MCF 10A (cell line): ENCODE results near the gene KANK4. TPM values are rescaled to one million over a fixed set of nuclear protein-coding genes. Genes with fewer than 3 reads are reported as not detected.

Source experiments
- BruUV-seq: library from RNA; stranded (reverse); fragments of 400-500 nt; replicated peaks from 2 replicates; lab custom pipeline; 2021; lab: Mats Ljungman, UMichigan
- CTCF ChIA-PET: fragments of 300-600 bp; sonication (Branson Sonifier 250); formaldehyde crosslinking; extraction: SDS; loops from one replicate; lab custom pipeline; 2021; ENCODE audit warnings: antibody characterized with exemption, inconsistent platforms; lab: Yijun Ruan, JAX
- POLR2A ChIA-PET: fragments of 300-600, 350-650 bp; sonication (Branson Sonifier 250); formaldehyde crosslinking; extraction: SDS; loops from one replicate; lab custom pipeline; 2020; ENCODE audit warnings: antibody characterized with exemption, inconsistent platforms; lab: Yijun Ruan, JAX
- DNase-seq: peaks from one replicate; pipeline ENCODE4 v3.0.0-alpha.2; 2018; ENCODE audit not compliant: unreplicated experiment
- H3K27ac Mint-ChIP-seq: one replicate; pipeline ENCODE4 v1.8.0; 2022; ENCODE audit warnings: mild to moderate bottlenecking, low read depth, mixed read lengths; ENCODE audit not compliant: unreplicated experiment
- H3K27me3 Mint-ChIP-seq: one replicate; pipeline ENCODE4 v1.8.0; 2022; ENCODE audit warnings: mixed read lengths; ENCODE audit not compliant: insufficient read depth, unreplicated experiment
- H3K36me3 Mint-ChIP-seq: one replicate; pipeline ENCODE4 v1.8.0; 2022; ENCODE audit warnings: mild to moderate bottlenecking, moderate library complexity, mixed read lengths; ENCODE audit not compliant: insufficient read depth, unreplicated experiment
- H3K4me1 Mint-ChIP-seq: one replicate; pipeline ENCODE4 v1.8.0; 2022; ENCODE audit warnings: mixed read lengths; ENCODE audit not compliant: insufficient read depth, unreplicated experiment
- H3K4me3 Mint-ChIP-seq: one replicate; pipeline ENCODE4 v1.8.0; 2022; ENCODE audit warnings: mild to moderate bottlenecking, moderate library complexity, mixed read lengths; ENCODE audit not compliant: unreplicated experiment
- H3K9me3 Mint-ChIP-seq: one replicate; pipeline ENCODE4 v1.8.0; 2022; ENCODE audit warnings: mixed read lengths; ENCODE audit not compliant: unreplicated experiment
- intact Hi-C: fragments of 100-400 bp; cut with micrococcal nuclease; formaldehyde crosslinking; loops from 2 replicates; pipeline ENCODE4 v1.14.1; 2022
- total RNA-seq: library from RNA; stranded (reverse); gene quantifications from 2 replicates; pipeline ENCODE4 v1.2.3, GENCODE V29; 2022
- TF ChIP-seq, protein P1 (sequence below): fragments of 200-600 bp; IDR thresholded peaks from one replicate; pipeline ENCODE4 v1.8.0; 2022; ENCODE audit warnings: antibody characterized with exemption, mild to moderate bottlenecking; ENCODE audit not compliant: unreplicated experiment

KANK4 gene
- total RNA-seq, 1 experiment from 2014 or later, result 0.51 TPM

DNA sequence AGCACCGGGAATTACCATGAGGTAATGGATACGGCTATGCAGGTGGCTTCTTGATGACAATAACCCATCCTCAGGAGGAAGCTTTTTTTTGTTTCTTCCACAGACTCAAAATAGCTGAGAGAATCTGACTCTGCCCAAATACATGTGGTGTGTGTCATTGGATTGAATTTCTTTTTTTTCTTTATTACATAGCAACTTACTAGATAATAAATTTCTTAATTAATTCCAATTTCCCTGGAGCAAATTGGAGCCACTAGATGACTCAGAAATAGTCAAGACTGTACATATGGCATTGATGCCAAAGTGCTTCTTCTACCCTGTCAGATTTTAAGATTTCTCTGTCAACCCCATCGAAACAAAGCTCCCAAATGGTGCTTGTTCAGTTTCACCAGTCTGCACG lies 81.9 kb downstream of the KANK4 start:
- Mint-ChIP-seq H3K4me1 (peaks cover 26% of the 10 kb centered on the region), H3K36me3 (no peaks in the 10 kb centered on the region), H3K27me3 (no peaks in the 10 kb centered on the region), H3K27ac (no peak overlapping the region), H3K9me3 (no peaks in the 10 kb centered on the region), H3K4me3 (no peak overlapping the region)
- CTCF ChIA-PET, result interaction anchor here (0.6 to 2.0 kb wide), 5 partner anchors 62 to 1498 kb away, joined by 3 to 7 read pairs (median 4); no protein-coding TSS in a partner anchor
- POLR2A ChIA-PET, result interaction anchor here (0.6 to 1.6 kb wide), 8 partner anchors 8 to 200 kb away, joined by 3 to 6 read pairs (median 4); no protein-coding TSS in a partner anchor
- DNase-seq, result peak; percentile 18
- TF ChIP-seq, protein P1, sequence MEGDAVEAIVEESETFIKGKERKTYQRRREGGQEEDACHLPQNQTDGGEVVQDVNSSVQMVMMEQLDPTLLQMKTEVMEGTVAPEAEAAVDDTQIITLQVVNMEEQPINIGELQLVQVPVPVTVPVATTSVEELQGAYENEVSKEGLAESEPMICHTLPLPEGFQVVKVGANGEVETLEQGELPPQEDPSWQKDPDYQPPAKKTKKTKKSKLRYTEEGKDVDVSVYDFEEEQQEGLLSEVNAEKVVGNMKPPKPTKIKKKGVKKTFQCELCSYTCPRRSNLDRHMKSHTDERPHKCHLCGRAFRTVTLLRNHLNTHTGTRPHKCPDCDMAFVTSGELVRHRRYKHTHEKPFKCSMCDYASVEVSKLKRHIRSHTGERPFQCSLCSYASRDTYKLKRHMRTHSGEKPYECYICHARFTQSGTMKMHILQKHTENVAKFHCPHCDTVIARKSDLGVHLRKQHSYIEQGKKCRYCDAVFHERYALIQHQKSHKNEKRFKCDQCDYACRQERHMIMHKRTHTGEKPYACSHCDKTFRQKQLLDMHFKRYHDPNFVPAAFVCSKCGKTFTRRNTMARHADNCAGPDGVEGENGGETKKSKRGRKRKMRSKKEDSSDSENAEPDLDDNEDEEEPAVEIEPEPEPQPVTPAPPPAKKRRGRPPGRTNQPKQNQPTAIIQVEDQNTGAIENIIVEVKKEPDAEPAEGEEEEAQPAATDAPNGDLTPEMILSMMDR, result no peak
- intact Hi-C loops, result no loop called here
- BruUV-seq, result no TSS peak

DNA sequence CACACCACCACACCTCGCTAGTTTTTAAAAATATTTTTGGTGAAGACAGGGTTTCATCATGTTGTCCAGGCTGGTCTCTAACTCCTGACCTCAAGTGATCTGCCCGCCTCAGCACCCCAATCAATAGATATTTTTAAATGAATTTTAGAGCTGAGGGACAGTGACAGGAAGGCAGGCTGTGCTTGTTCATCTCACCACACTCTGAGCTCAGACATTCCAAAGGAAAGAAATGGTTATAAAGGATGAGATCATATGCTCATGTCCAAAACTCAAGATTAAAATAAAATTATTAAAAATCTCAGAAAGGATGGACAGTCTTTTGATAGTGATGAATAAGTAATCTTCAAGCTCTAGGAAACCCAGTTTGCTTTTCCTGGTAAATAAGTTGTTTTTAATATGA lies 83.7 kb downstream of the KANK4 start:
- no peaks in the 10 kb centered on the region for H3K9me3 Mint-ChIP-seq
- no TSS peak for BruUV-seq
- intact Hi-C loops, result no loop called here
- H3K4me1 Mint-ChIP-seq, result peaks cover 25% of the 10 kb centered on the region
- CTCF ChIA-PET, result interaction anchor here (0.6 kb wide), 1 partner anchor 160 kb away, joined by 3 read pairs; no protein-coding TSS in a partner anchor
- no peaks in the 10 kb centered on the region for H3K27me3 Mint-ChIP-seq
- H3K27ac Mint-ChIP-seq, result no peak overlapping the region
- H3K36me3 Mint-ChIP-seq, result no peaks in the 10 kb centered on the region
- TF ChIP-seq, protein P1, result no peak
- H3K4me3 Mint-ChIP-seq, result no peak overlapping the region
- POLR2A ChIA-PET, result interaction anchor here (0.9 kb wide), 1 partner anchor 201 kb away, joined by 3 read pairs; no protein-coding TSS in a partner anchor
- DNase-seq, result no peak

DNA sequence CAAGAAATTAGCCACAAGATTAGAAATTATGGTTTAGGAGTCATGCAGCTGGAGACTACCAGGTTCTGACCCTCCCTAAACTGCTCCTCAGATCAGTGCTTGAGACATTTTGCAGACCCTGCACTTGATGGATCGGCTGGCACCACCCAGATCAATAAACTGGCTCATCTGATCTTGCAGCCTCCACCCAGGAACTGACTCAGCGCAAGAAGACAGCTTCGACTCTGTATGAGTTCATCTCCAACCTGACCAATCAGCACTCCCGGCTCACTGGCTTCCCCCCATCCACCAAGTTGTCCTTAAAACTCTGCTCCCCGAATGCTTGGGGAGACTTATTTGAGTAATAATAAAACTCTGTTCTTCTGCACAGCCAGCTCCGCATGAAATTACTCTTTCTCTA lies 84.5 kb downstream of the KANK4 start:
- no TSS peak for BruUV-seq
- peak; percentile 27 for DNase-seq
- CTCF ChIA-PET, result no interaction called here

DNA sequence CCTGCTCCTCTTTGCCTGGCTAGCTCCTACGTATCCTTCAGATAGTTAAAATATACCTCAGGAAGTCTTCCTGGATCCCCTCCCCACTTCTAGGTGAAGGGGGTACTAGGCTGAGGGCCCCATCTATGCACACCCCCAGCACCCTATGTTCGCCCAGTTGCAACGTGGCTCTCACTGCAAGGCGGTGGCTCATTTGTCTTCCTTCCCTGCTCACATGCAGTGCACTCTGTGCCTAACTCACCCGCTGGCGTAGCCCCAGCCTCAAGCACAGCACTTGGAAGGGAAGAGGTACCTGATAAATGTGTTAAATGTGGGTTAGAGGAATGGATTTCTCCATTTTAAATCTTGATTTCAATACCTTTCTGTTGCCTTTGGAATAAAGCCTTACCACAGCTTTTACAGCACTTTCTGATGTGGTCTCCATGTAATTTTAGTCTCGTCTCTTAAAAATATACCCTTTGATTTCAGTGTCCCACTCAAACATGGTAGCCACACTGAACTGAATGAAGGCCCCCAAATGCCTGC lies 85.2 kb downstream of the KANK4 start:
- no TSS peak for BruUV-seq
- DNase-seq, result no peak
- intact Hi-C loops, result no loop called here
- Mint-ChIP-seq H3K4me3 (no peak overlapping the region), H3K4me1 (peaks cover 38% of the 10 kb centered on the region), H3K9me3 (no peaks in the 10 kb centered on the region), H3K27me3 (no peaks in the 10 kb centered on the region), H3K27ac (no peak overlapping the region), H3K36me3 (no peaks in the 10 kb centered on the region)
- TF ChIP-seq, protein P1, result no peak
- ChIA-PET CTCF (interaction anchor here (0.6 kb wide), 1 partner anchor 98 kb away, joined by 3 read pairs; no protein-coding TSS in a partner anchor), POLR2A (no interaction called here)

More for the DNA sequence above, 84.5 kb downstream of the KANK4 start:
- POLR2A ChIA-PET, result no interaction called here
- H3K4me3 Mint-ChIP-seq, result no peak overlapping the region
- H3K4me1 Mint-ChIP-seq, result peaks cover 31% of the 10 kb centered on the region
- no peaks in the 10 kb centered on the region for H3K27me3 Mint-ChIP-seq
- TF ChIP-seq, protein P1, result no peak
- intact Hi-C loops, result no loop called here
- no peaks in the 10 kb centered on the region for H3K9me3 Mint-ChIP-seq
- no peaks in the 10 kb centered on the region for H3K36me3 Mint-ChIP-seq
- H3K27ac Mint-ChIP-seq, result no peak overlapping the region
